Activated CD8-positive, alpha-beta T cell treated with anti-CD3 and anti-CD28 coated beads, Interleukin-2, amount 10 ng/mL, durations not matched to agents 7 days and 5 days (primary cell): Measurements from ENCODE around the gene GPRC5D. TPM values are rescaled to one million over a fixed set of nuclear protein-coding genes. Genes with fewer than 3 reads are reported as not detected.

Experiments used
- ATAC-seq: fragments of 150-1000 bp; cut with Tn5 transposase; one replicate; pipeline ENCODE4 v1.10.0; 2021; ENCODE audit warnings: moderate library complexity
- CTCF ChIA-PET: fragments of 350-600 bp; sonication (Branson Sonifier 250); formaldehyde crosslinking; loops from one replicate; lab custom pipeline; 2021; ENCODE audit warnings: antibody characterized with exemption; lab: Charles Lee
- POLR2A ChIA-PET: fragments of 350-600 bp; sonication (Branson Sonifier 250); formaldehyde crosslinking; loops from one replicate; lab custom pipeline; 2021; ENCODE audit warnings: antibody characterized with exemption; lab: Charles Lee
- DNase-seq: peaks from one replicate; pipeline ENCODE4 v3.0.0-alpha.2; 2020
- H3K27ac Mint-ChIP-seq: one replicate; pipeline ENCODE4 v1.8.0; 2021; ENCODE audit warnings: mild to moderate bottlenecking, mixed read lengths
- H3K27me3 Mint-ChIP-seq: one replicate; pipeline ENCODE4 v1.8.0; 2021; ENCODE audit warnings: low read depth, mixed read lengths
- H3K36me3 Mint-ChIP-seq: one replicate; pipeline ENCODE4 v1.8.0; 2021; ENCODE audit warnings: low read depth, mixed read lengths
- H3K4me1 Mint-ChIP-seq: one replicate; pipeline ENCODE4 v1.8.0; 2021; ENCODE audit warnings: low read depth, mixed read lengths
- H3K4me3 Mint-ChIP-seq: one replicate; pipeline ENCODE4 v1.8.0; 2021; ENCODE audit warnings: mild to moderate bottlenecking, mixed read lengths
- H3K9me3 Mint-ChIP-seq: one replicate; pipeline ENCODE4 v1.8.0; 2022; ENCODE audit warnings: mixed read lengths; ENCODE audit not compliant: insufficient read depth
- total RNA-seq, 2 experiments: library from RNA; stranded (reverse); gene quantifications; one replicate each; pipeline ENCODE4 v1.2.3, GENCODE V29; 2021

The GPRC5D gene
- total RNA-seq, 2 experiments from 2014 or later: not detected

DNA sequence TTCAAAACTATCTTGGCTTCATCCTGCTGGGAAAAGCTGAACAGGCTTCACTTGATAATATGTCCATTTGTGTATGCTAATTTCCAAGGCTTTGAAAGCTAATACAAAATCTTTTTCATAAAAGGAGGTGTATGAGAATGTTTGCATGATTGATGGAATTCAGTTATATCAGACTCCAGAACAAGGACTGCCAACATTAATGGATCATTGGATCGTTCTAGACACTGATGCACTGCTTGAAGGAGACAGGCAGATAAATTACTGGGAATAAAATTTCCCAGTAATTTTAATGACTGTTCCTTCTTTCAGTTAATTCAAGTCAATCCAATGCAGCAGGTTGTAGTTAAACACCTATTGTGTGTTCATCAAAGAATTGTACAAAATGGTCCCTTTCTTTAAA, 466 bp downstream of the GPRC5D start:
- no peak for DNase-seq
- no peak for ATAC-seq
- Mint-ChIP-seq H3K36me3 (no peaks in the 10 kb centered on the region), H3K4me1 (no peaks in the 10 kb centered on the region), H3K4me3 (no peak overlapping the region), H3K27ac (no peak overlapping the region), H3K9me3 (no peaks in the 10 kb centered on the region), H3K27me3 (peaks cover 3% of the 10 kb centered on the region)
- POLR2A ChIA-PET: no interaction called here
- CTCF ChIA-PET: no interaction called here

DNA sequence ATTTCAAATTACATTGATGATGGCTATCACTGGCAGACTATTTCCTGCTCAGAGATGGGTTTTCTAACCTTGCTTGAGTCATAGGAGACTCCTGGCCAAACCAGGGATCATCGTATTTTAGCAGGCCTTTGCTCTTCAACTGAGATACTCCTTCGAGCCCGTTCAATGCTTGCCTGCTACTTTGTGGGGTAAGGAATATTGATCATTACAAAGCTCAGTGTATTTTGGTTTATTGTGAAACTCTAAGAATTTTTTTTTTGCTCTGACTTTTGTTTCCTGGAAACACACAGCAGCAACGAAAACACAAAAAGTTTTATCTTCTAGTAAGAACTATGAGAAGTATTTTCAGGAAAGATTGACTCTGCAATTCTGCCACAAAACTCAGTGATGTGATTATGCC, 4.1 kb downstream of the GPRC5D start:
- no peaks in the 10 kb centered on the region for H3K4me1 Mint-ChIP-seq
- H3K27ac Mint-ChIP-seq: no peak overlapping the region
- ChIA-PET CTCF (interaction anchor here (1.0 to 2.0 kb wide), 2 partner anchors 9 to 31 kb away, joined by 3 to 5 read pairs; no protein-coding TSS in a partner anchor), POLR2A (no interaction called here)
- peaks cover 7% of the 10 kb centered on the region for H3K27me3 Mint-ChIP-seq
- no peak overlapping the region for H3K4me3 Mint-ChIP-seq
- no peaks in the 10 kb centered on the region for H3K9me3 Mint-ChIP-seq
- no peaks in the 10 kb centered on the region for H3K36me3 Mint-ChIP-seq
- DNase-seq (no peak), ATAC-seq (no peak)

DNA sequence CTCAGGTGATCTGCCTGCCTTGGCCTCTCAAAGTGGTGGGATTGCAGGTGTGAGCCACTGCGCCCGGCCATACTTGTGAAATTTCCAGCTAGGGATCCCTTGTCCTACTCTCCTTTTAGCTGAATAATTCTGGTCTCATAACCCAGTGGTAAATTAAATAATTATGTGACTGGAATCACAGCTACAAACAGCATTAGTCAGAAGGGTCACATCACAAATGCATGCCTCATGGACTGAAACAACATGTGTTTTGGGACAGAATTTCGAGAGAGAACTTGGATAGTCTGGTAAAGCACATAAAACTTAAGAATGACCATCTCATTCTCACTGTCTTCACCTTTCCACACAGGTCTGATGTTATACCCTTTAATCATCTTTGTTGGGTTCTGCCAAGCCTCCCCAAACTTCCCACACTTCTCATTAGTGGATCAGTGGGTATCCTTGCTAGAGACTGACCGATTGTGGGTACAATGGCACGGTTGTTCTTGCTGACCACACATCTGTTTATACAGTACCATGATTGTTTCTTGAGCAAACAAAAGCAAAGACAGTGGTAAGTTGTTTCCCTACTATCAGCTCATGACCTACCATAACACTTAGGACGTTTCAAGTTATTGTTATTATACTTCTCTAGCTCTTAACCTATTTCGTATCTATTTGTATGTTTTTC, 5.1 kb downstream of the GPRC5D start:
- ATAC-seq: no peak
- no peaks in the 10 kb centered on the region for H3K9me3 Mint-ChIP-seq
- DNase-seq: no peak
- CTCF ChIA-PET: interaction anchor here (1.0 kb wide), 2 partner anchors 10 to 31 kb away, joined by 3 to 4 read pairs; no protein-coding TSS in a partner anchor
- no peaks in the 10 kb centered on the region for H3K36me3 Mint-ChIP-seq
- POLR2A ChIA-PET: no interaction called here
- H3K27ac Mint-ChIP-seq: no peak overlapping the region
- no peak overlapping the region for H3K4me3 Mint-ChIP-seq
- H3K4me1 Mint-ChIP-seq: no peaks in the 10 kb centered on the region
- H3K27me3 Mint-ChIP-seq: peaks cover 7% of the 10 kb centered on the region

DNA sequence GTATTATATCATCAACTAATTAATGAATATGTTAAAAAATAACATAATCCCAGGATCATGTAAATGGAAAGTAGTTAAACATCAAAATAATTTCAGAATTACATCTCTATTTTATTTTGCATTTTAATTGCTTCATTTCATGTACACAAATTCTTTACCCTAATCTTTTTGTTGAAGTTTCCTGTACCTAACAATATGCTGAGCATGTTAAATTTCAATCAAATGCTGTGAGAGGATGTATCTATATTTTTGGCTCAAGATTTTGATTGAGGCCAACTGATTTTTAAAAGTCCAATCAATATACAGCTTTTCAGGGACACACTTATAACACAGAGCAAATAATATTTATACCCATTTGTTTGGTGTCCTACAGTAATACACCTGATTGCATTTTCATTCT, 6.4 kb downstream of the GPRC5D start:
- H3K36me3 Mint-ChIP-seq: no peaks in the 10 kb centered on the region
- DNase-seq: no peak
- ATAC-seq: no peak
- POLR2A ChIA-PET: no interaction called here
- H3K27me3 Mint-ChIP-seq: peaks cover 7% of the 10 kb centered on the region
- H3K4me3 Mint-ChIP-seq: no peak overlapping the region
- H3K9me3 Mint-ChIP-seq: no peaks in the 10 kb centered on the region
- no peak overlapping the region for H3K27ac Mint-ChIP-seq
- CTCF ChIA-PET: no interaction called here
- no peaks in the 10 kb centered on the region for H3K4me1 Mint-ChIP-seq

DNA sequence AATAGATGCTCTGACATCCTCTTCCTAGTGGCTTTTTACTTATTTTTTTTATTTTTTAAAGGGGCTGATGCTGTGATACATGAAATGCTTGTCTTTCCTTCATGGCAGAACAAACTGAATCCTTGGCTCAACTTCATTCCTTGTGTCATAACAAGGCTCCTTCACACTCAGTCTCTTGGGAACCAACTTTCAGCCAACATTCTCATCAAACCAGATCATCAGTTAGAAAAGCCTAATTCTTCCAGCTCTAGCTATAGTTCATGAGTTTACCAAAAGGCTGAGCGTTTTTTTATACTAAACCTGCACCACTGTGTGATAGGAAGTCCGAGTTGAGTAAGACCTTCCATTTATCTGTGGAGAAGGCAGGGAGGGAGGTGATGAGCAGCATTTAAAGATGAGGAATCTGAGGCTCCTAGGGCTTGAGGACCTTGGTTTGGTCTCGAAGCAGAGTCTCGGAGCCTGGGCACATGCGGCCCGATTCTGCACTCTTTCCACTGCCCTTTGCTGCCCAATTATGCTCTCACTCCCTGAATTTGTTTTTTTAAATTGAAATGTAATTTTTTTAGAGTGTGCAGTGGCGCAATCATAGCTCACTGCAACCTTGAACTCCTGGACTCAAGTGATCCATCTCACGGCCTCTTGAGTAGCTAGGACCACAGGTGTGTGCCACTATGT, 8.2 kb downstream of the GPRC5D start:
- Mint-ChIP-seq H3K4me1 (no peaks in the 10 kb centered on the region), H3K27me3 (peaks cover 7% of the 10 kb centered on the region), H3K4me3 (no peak overlapping the region), H3K36me3 (no peaks in the 10 kb centered on the region), H3K27ac (no peak overlapping the region), H3K9me3 (no peaks in the 10 kb centered on the region)
- ChIA-PET POLR2A (no interaction called here), CTCF (no interaction called here)
- DNase-seq: no peak
- no peak for ATAC-seq

DNA sequence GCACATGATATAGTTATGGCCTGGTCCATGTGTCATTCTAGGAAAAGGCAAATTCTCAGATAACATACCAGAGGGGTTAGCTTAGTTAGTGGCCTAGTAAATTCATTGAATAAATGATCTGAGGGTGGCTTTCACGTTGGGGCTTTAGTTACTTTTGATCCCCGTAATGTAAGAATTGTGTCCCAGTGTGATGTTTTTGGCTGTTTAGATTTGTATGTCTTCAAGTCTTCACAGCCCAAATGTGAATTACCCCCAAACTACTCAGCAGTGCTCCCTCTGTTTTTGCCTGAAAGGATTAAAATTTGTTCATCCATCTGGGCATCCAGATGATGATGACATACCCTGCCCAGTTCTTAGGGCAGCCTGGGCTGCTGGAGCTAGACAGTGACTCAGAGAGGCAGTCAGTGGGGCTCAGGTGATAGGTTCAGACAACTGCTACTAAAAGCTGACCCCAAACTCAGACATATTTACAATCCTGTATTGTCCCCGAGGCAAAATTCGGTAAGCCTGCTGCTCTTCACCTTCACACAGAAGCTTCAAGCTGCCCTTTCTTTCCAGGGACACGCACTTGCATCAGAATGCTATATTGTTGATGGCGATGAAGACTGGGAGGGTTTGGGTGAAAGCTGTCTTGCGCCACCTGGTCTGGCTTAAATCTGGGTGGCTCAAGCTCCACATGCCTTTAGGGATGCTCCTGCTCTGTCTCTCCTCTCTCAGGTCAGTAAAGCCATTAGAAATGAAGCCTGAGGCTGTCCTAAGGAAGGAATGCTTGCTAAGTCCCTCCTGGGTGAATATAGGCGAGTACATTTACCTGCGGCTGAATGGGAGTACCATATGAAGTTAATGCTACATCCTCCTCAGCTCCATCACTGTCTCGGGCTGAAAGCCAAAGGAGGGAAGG, 10.3 kb downstream of the GPRC5D start:
- H3K4me3 Mint-ChIP-seq: no peak overlapping the region
- no peaks in the 10 kb centered on the region for H3K9me3 Mint-ChIP-seq
- no peaks in the 10 kb centered on the region for H3K36me3 Mint-ChIP-seq
- DNase-seq: no peak
- no peak overlapping the region for H3K27ac Mint-ChIP-seq
- ChIA-PET CTCF (interaction anchor here (1.2 to 1.6 kb wide), 3 partner anchors 26 to 270 kb away, joined by 3 to 4 read pairs (median 4); no protein-coding TSS in a partner anchor), POLR2A (no interaction called here)
- no peaks in the 10 kb centered on the region for H3K4me1 Mint-ChIP-seq
- H3K27me3 Mint-ChIP-seq: peaks cover 7% of the 10 kb centered on the region
- ATAC-seq: no peak

DNA sequence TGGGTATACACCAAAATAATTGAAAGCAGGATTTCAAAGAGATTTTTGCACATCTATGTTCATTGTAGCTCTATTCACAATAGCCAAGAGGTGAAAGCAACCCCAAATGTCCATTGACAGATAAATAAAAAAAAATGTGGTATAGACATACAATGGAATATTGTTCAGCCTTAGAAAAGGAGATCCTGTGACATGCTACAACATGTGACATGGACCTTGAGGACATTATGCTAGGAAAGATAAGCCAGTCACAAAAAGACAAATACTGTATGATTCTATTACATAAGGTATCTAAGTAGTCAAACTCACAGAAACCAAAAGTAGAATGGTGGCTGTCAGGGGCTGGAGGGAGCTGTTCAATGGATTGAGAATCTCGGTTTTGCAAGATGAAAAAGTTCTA, 12.1 kb downstream of the GPRC5D start:
- Mint-ChIP-seq H3K27ac (no peak overlapping the region), H3K4me3 (no peak overlapping the region), H3K4me1 (no peaks in the 10 kb centered on the region), H3K27me3 (peaks cover 5% of the 10 kb centered on the region), H3K36me3 (no peaks in the 10 kb centered on the region), H3K9me3 (no peaks in the 10 kb centered on the region)
- ATAC-seq (no peak), DNase-seq (no peak)
- CTCF ChIA-PET: interaction anchor here (1.3 kb wide), 1 partner anchor 273 kb away, joined by 4 read pairs; no protein-coding TSS in a partner anchor
- POLR2A ChIA-PET: no interaction called here

DNA sequence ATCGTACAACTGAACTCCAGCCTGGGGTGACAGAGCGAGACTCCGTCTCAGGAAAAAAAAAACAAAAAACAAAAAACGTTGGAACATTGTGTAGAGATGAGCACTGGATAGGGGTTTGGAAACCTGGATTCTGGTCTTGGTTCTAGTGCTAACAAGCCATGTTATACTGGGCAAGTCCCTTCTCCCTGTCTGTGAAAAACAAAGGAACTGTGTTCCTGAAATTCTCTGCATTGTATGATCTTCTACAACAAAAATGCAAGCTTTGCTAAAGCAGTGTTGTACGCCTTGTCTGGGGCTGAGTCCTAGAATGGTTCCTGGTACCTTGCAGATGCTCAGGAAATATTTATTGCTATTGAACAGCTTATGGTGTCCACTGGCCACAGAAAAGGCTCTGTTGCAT, 13.4 kb downstream of the GPRC5D start:
- CTCF ChIA-PET: interaction anchor here (1.3 kb wide), 1 partner anchor 274 kb away, joined by 4 read pairs; no protein-coding TSS in a partner anchor
- Mint-ChIP-seq H3K27ac (no peak overlapping the region), H3K36me3 (no peaks in the 10 kb centered on the region), H3K4me1 (no peaks in the 10 kb centered on the region), H3K4me3 (no peak overlapping the region), H3K9me3 (no peaks in the 10 kb centered on the region), H3K27me3 (peaks cover 9% of the 10 kb centered on the region)
- DNase-seq (no peak), ATAC-seq (no peak)
- POLR2A ChIA-PET: interaction anchor here (0.6 kb wide), 1 partner anchor 414 kb away, joined by 3 read pairs; no protein-coding TSS in a partner anchor

DNA sequence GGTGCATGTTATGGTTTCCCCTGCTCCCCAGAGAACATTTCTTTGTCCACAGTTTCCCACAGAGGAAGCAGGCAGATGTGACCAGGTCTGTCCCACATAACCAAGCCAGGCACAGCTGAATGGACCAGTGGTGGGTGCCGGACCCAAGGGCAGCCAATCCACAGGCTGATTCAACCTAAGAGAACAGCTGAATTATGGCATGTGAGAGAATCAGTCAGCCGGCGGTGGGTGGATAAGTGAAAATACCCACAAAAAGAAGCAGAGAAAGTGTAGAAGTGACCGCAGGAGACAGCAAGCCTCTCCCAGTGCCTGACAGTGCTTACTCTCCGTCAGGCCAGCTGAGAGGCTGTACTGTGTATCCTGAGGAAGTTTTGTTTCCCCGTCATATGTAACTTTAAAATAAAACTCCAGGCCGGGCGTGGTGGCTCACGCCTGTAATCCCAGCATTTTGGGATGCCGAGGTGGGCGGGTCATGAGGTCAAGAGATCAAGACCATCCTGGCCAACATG, 14.9 kb downstream of the GPRC5D start:
- POLR2A ChIA-PET: interaction anchor here (0.6 kb wide), 1 partner anchor 264 kb away, joined by 3 read pairs; no protein-coding TSS in a partner anchor
- Mint-ChIP-seq H3K36me3 (no peaks in the 10 kb centered on the region), H3K27ac (no peak overlapping the region), H3K9me3 (no peaks in the 10 kb centered on the region), H3K4me1 (no peaks in the 10 kb centered on the region), H3K4me3 (no peak overlapping the region), H3K27me3 (peaks cover 7% of the 10 kb centered on the region)
- no peak for DNase-seq
- CTCF ChIA-PET: no interaction called here
- no peak for ATAC-seq

DNA sequence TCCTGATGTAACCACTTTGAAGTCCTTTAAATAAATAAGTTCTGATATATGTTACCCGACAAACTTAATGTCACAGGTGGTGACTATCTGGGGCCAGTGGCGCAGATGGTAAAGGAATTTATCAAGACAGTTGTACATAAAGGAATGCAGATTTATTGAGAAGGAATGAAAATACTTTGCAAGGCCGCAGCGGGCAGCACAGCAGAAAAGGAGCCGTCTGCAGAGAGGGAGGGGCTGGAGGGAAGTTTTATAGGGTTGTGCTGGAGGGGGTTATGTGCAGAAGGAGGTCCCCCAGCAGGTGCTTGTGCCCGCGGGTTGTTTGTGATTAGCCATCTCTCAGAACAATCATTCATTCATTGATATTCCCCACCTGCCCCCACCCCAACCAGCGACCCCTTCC, 17.4 kb downstream of the GPRC5D start:
- H3K4me3 Mint-ChIP-seq: no peak overlapping the region
- H3K27me3 Mint-ChIP-seq: peaks cover 7% of the 10 kb centered on the region
- no peaks in the 10 kb centered on the region for H3K4me1 Mint-ChIP-seq
- no peaks in the 10 kb centered on the region for H3K9me3 Mint-ChIP-seq
- ChIA-PET POLR2A (interaction anchor here (0.6 kb wide), 1 partner anchor 1936 kb away, joined by 4 read pairs; no protein-coding TSS in a partner anchor), CTCF (interaction anchor here (1.3 kb wide), 1 partner anchor 18 kb away, joined by 3 read pairs; no protein-coding TSS in a partner anchor)
- ATAC-seq: no peak
- no peaks in the 10 kb centered on the region for H3K36me3 Mint-ChIP-seq
- H3K27ac Mint-ChIP-seq: no peak overlapping the region
- DNase-seq: no peak

DNA sequence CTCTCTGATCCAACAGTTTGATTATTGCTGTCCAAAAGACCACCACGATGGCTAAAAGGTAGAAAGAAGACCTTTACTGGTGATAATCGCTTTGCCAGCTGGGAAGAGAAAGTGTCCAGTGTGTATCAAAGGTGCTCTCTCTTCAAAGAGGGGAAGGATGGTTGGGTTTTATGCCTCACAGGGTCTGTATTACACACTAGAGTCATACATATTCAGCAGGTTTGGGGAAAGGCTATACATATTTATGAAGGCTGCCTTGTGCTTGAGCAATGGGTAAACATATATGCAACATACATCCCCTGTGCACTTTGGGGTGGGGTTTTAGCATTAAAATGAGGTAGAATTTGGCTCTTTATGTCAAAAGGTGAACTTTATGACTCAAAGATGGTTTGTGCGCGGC, 18.2 kb downstream of the GPRC5D start:
- DNase-seq (no peak), ATAC-seq (no peak)
- Mint-ChIP-seq H3K9me3 (no peaks in the 10 kb centered on the region), H3K27me3 (peaks cover 7% of the 10 kb centered on the region), H3K27ac (no peak overlapping the region), H3K4me1 (no peaks in the 10 kb centered on the region), H3K36me3 (no peaks in the 10 kb centered on the region), H3K4me3 (no peak overlapping the region)
- ChIA-PET CTCF (interaction anchor here (0.7 to 1.3 kb wide), 2 partner anchors 17 to 97 kb away, joined by 3 read pairs; no protein-coding TSS in a partner anchor), POLR2A (no interaction called here)
